Liver (tissue), 9 donors: ENCODE results near the gene MADD. TPM values are rescaled to one million over a fixed set of nuclear protein-coding genes. Genes with fewer than 3 reads are reported as not detected.

Source experiments
- DNase-seq: peaks from one replicate; pipeline ENCODE4 v3.0.0-alpha.2; 2017; ENCODE audit warnings: low spot score
- H3K27ac ChIP-seq, 2 donors: one replicate each; pipeline ENCODE4 v1.7.0; 2013; ENCODE audit warnings: inconsistent platforms in 2 of 2, low read length in 2 of 2, control low read depth in 1 of 2, low read depth in 1 of 2, mild to moderate bottlenecking in 1 of 2
- H3K27me3 ChIP-seq, 4 donors: one replicate each; pipeline versions ENCODE4 v1.6.1 to v1.7.0; 2013; ENCODE audit warnings: low read length in 3 of 4, inconsistent platforms in 1 of 4, mild to moderate bottlenecking in 1 of 4, moderate library complexity in 1 of 4; ENCODE audit not compliant: control insufficient read depth in 4 of 4, insufficient read depth in 4 of 4
- H3K36me3 ChIP-seq, 4 donors: one replicate each; pipeline versions ENCODE4 v1.6.1 to v1.7.0; 2013; ENCODE audit warnings: low read length in 3 of 4, mild to moderate bottlenecking in 3 of 4, low read depth in 1 of 4, moderate library complexity in 1 of 4; ENCODE audit not compliant: control insufficient read depth in 4 of 4, insufficient read depth in 3 of 4
- H3K4me1 ChIP-seq, 4 donors: one replicate each; pipeline versions ENCODE4 v1.6.1 to v1.7.0; 2013; ENCODE audit warnings: low read length in 3 of 4, mild to moderate bottlenecking in 3 of 4, moderate library complexity in 1 of 4; ENCODE audit not compliant: control insufficient read depth in 4 of 4, insufficient read depth in 4 of 4
- H3K4me3 ChIP-seq, 3 donors: one replicate each; pipeline versions ENCODE4 v1.6.1 to v1.7.0; 2013; ENCODE audit warnings: low read length in 3 of 3, control low read depth in 1 of 3, low read depth in 1 of 3, mild to moderate bottlenecking in 1 of 3
- H3K9ac ChIP-seq, 2 donors: one replicate each; pipeline ENCODE4 v1.7.0; 2013; ENCODE audit warnings: low read length in 2 of 2, mild to moderate bottlenecking in 2 of 2, moderate library complexity in 2 of 2, control low read depth in 1 of 2, low read depth in 1 of 2
- H3K9me3 ChIP-seq, 4 donors: one replicate each; pipeline versions ENCODE4 v1.6.1 to v1.7.0; 2013; ENCODE audit warnings: low read length in 3 of 4; ENCODE audit not compliant: control insufficient read depth in 4 of 4
- EGR1 ChIP-seq, 2 donors: IDR thresholded peaks; 2 replicates each; pipeline ENCODE4 v1.6.1; 2016 to 2018; ENCODE audit warnings: antibody characterized with exemption in 2 of 2, low read depth in 2 of 2
- FOXA1 ChIP-seq: IDR thresholded peaks from 2 replicates; pipeline ENCODE4 v1.6.1; 2016; ENCODE audit warnings: antibody characterized with exemption
- FOXA2 ChIP-seq: IDR thresholded peaks from 2 replicates; pipeline ENCODE4 v1.6.1; 2016; ENCODE audit warnings: antibody characterized with exemption
- GABPA ChIP-seq, 2 donors: IDR thresholded peaks in 1 of 2; conservative IDR thresholded peaks in 1 of 2; 2 replicates each; pipeline ENCODE4 v1.6.1; 2016; ENCODE audit warnings: antibody characterized with exemption in 2 of 2, mild to moderate bottlenecking in 1 of 2, moderate library complexity in 1 of 2
- HNF4A ChIP-seq, 2 donors: conservative IDR thresholded peaks; 2 replicates each; pipeline ENCODE4 v1.6.1; 2016; ENCODE audit warnings: antibody characterized with exemption in 2 of 2, mild to moderate bottlenecking in 2 of 2
- HNF4G ChIP-seq: IDR thresholded peaks from 2 replicates; pipeline ENCODE4 v1.6.1; 2016; ENCODE audit warnings: antibody characterized with exemption
- JUND ChIP-seq, 2 donors: IDR thresholded peaks; 2 replicates each; pipeline ENCODE4 v1.6.1; 2016; ENCODE audit warnings: antibody characterized with exemption in 2 of 2
- NR2F2 ChIP-seq: IDR thresholded peaks from 2 replicates; pipeline ENCODE4 v1.6.1; 2016; ENCODE audit warnings: antibody characterized with exemption
- RAD21 ChIP-seq, 2 donors: IDR thresholded peaks; 2 replicates each; pipeline ENCODE4 v1.6.1; 2016; ENCODE audit warnings: antibody characterized with exemption in 2 of 2, mild to moderate bottlenecking in 2 of 2
- RXRA ChIP-seq, 2 donors: IDR thresholded peaks; 2 replicates each; pipeline ENCODE4 v1.6.1; 2017 to 2018; ENCODE audit warnings: antibody characterized with exemption in 2 of 2, mild to moderate bottlenecking in 1 of 2
- SP1 ChIP-seq: IDR thresholded peaks from 2 replicates; pipeline ENCODE4 v1.6.1; 2018; ENCODE audit warnings: antibody characterized with exemption, mild to moderate bottlenecking
- TAF1 ChIP-seq: conservative IDR thresholded peaks from 2 replicates; pipeline ENCODE4 v1.6.1; 2016; ENCODE audit warnings: antibody characterized with exemption, mild to moderate bottlenecking
- YY1 ChIP-seq: IDR thresholded peaks from 2 replicates; pipeline ENCODE4 v1.6.1; 2016; ENCODE audit warnings: antibody characterized with exemption, mild to moderate bottlenecking
- WGBS: extraction: QIAGEN DNeasy Blood & Tissue Kit; methylation state at CpG from one replicate; pipeline ENCODE4 v1.1.7; 2013; 5-methylcytosine and 5-hydroxymethylcytosine counted together
- polyA plus RNA-seq, 2 donors: library from polyadenylated mRNA; stranded (reverse) in 1 of 2; unstranded in 1 of 2; fragments of 200-250 nt in 1 of 2; fragments of >200 nt in 1 of 2; fragmentation: Nextera tagmentation in 1 of 2; extraction: Ambion mirVana in 1 of 2; gene quantifications; one replicate each; pipeline versions ENCODE4 v1.2.1 to v1.2.3, GENCODE V29; 2013 to 2015
- total RNA-seq, 2 donors: library from RNA; depleted of rRNA; stranded (reverse); fragments of >200 nt; gene quantifications; one replicate each; pipeline ENCODE4 v1.2.3, GENCODE V29; 2014
- TF ChIP-seq, protein P1 (sequence below): IDR thresholded peaks from 2 replicates; pipeline ENCODE4 v1.6.1; 2016; ENCODE audit warnings: antibody characterized with exemption
- TF ChIP-seq, protein P2 (sequence below): IDR thresholded peaks from 2 replicates; pipeline ENCODE4 v1.6.1; 2016; ENCODE audit warnings: antibody characterized with exemption, mild to moderate bottlenecking
- TF ChIP-seq, protein P3 (sequence below): IDR thresholded peaks from 2 replicates; pipeline ENCODE4 v1.6.1; 2016; ENCODE audit warnings: antibody characterized with exemption
- TF ChIP-seq, protein P4 (sequence below): fragments of 150-350 bp; IDR thresholded peaks from 2 replicates; pipeline ENCODE4 v1.5.1; 2017; ENCODE audit warnings: improper control_type of control experiment, low read depth, low read length; ENCODE audit not compliant: missing input control
- TF ChIP-seq, protein P5 (sequence below): IDR thresholded peaks from 2 replicates; pipeline ENCODE4 v1.6.1; 2016; ENCODE audit warnings: antibody characterized with exemption
- donor health status: healthy.
- donor health status: healthy.
- donor health status: healthy.
- donor health status: healthy.
- donor health status: healthy.

Gene MADD
- total and polyA plus RNA-seq, 4 donors, result 9.9 to 20.5 (median 11.1) TPM

DNA sequence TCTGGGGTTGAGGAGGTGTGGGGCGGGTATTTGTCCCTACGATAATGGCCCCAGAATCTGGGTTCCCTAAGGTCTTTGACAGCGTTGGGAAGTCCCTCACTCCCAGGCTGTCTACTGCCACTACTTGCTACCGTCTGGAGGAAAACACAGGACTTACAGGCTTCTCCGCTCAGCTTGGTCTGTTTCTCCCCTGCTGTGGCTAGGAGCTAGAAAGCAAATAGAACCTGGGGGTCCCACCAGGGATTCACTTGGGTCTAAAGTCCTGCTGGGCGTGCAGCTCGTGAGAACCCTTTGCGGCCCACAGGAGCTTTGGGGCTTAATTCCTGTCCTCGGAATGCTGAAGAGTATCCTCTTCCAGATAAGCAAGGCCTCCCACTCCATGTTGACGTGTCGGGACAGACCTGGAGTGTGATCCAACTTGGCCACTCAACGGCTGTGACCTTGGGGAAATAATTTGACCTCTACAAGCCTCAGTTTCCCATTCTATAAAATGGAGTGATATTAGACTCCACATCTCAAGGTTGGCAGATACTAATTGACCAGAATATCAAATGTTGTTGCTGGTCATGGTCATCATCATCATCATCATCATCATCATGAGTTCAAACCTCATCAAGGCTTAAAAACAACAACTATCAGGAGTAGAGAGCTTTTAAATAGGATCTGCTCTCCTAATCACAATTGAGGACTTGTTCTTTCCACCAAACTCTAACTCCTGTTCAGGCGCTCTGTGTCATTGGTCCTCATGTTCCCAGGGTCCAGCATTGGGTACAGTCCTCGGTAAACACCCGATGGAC is 84.2 kb downstream of the MADD start:
- Histone ChIP-seq H3K9ac (no peak overlapping the region), H3K4me3 (no peak overlapping the region), H3K27me3 (no peaks in the 10 kb centered on the region), H3K4me1 (peaks cover 0 to 6% (median 0%) of the 10 kb centered on the region in 4 donors), H3K36me3 (no peaks in the 10 kb centered on the region), H3K9me3 (no peaks in the 10 kb centered on the region), H3K27ac (no peak overlapping the region)
- WGBS, result 89% methylated on average over 15 of the region's 15 CpGs
- TF ChIP-seq GABPA (IDR thresholded peaks at IDR 0.05 in 1 of 2, conservative IDR thresholded peaks at IDR 0.05 in 1 of 2), result no peak
- no peak for TF ChIP-seq FOXA1
- TF ChIP-seq YY1, result no peak
- TF ChIP-seq EGR1 (IDR thresholded peaks at IDR 0.05; ENCODE audit: low read depth in 2 of 2), result no peak
- no peak for TF ChIP-seq SP1
- no peak for TF ChIP-seq JUND (IDR thresholded peaks at IDR 0.05)
- no peak for TF ChIP-seq RXRA (IDR thresholded peaks at IDR 0.05)
- TF ChIP-seq NR2F2, result no peak
- TF ChIP-seq, protein P1, sequence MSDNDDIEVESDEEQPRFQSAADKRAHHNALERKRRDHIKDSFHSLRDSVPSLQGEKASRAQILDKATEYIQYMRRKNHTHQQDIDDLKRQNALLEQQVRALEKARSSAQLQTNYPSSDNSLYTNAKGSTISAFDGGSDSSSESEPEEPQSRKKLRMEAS, result no peak
- TF ChIP-seq, protein P2, sequence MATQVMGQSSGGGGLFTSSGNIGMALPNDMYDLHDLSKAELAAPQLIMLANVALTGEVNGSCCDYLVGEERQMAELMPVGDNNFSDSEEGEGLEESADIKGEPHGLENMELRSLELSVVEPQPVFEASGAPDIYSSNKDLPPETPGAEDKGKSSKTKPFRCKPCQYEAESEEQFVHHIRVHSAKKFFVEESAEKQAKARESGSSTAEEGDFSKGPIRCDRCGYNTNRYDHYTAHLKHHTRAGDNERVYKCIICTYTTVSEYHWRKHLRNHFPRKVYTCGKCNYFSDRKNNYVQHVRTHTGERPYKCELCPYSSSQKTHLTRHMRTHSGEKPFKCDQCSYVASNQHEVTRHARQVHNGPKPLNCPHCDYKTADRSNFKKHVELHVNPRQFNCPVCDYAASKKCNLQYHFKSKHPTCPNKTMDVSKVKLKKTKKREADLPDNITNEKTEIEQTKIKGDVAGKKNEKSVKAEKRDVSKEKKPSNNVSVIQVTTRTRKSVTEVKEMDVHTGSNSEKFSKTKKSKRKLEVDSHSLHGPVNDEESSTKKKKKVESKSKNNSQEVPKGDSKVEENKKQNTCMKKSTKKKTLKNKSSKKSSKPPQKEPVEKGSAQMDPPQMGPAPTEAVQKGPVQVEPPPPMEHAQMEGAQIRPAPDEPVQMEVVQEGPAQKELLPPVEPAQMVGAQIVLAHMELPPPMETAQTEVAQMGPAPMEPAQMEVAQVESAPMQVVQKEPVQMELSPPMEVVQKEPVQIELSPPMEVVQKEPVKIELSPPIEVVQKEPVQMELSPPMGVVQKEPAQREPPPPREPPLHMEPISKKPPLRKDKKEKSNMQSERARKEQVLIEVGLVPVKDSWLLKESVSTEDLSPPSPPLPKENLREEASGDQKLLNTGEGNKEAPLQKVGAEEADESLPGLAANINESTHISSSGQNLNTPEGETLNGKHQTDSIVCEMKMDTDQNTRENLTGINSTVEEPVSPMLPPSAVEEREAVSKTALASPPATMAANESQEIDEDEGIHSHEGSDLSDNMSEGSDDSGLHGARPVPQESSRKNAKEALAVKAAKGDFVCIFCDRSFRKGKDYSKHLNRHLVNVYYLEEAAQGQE, result no peak
- TF ChIP-seq, protein P3, sequence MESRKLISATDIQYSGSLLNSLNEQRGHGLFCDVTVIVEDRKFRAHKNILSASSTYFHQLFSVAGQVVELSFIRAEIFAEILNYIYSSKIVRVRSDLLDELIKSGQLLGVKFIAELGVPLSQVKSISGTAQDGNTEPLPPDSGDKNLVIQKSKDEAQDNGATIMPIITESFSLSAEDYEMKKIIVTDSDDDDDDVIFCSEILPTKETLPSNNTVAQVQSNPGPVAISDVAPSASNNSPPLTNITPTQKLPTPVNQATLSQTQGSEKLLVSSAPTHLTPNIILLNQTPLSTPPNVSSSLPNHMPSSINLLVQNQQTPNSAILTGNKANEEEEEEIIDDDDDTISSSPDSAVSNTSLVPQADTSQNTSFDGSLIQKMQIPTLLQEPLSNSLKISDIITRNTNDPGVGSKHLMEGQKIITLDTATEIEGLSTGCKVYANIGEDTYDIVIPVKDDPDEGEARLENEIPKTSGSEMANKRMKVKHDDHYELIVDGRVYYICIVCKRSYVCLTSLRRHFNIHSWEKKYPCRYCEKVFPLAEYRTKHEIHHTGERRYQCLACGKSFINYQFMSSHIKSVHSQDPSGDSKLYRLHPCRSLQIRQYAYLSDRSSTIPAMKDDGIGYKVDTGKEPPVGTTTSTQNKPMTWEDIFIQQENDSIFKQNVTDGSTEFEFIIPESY, result no peak
- no peak for TF ChIP-seq TAF1
- no peak for TF ChIP-seq HNF4G
- no peak for TF ChIP-seq FOXA2
- TF ChIP-seq, protein P4, sequence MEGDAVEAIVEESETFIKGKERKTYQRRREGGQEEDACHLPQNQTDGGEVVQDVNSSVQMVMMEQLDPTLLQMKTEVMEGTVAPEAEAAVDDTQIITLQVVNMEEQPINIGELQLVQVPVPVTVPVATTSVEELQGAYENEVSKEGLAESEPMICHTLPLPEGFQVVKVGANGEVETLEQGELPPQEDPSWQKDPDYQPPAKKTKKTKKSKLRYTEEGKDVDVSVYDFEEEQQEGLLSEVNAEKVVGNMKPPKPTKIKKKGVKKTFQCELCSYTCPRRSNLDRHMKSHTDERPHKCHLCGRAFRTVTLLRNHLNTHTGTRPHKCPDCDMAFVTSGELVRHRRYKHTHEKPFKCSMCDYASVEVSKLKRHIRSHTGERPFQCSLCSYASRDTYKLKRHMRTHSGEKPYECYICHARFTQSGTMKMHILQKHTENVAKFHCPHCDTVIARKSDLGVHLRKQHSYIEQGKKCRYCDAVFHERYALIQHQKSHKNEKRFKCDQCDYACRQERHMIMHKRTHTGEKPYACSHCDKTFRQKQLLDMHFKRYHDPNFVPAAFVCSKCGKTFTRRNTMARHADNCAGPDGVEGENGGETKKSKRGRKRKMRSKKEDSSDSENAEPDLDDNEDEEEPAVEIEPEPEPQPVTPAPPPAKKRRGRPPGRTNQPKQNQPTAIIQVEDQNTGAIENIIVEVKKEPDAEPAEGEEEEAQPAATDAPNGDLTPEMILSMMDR, result no peak
- TF ChIP-seq HNF4A (conservative IDR thresholded peaks at IDR 0.05), result no peak
- TF ChIP-seq, protein P5, sequence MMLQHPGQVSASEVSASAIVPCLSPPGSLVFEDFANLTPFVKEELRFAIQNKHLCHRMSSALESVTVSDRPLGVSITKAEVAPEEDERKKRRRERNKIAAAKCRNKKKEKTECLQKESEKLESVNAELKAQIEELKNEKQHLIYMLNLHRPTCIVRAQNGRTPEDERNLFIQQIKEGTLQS, result no peak
- TF ChIP-seq RAD21 (IDR thresholded peaks at IDR 0.05), result no peak
- DNase-seq, result no peak
